Left ventricle myocardium superior (tissue), 1 donor: Measurements from ENCODE around the gene SCG2. TPM values are rescaled to one million over a fixed set of nuclear protein-coding genes. Genes with fewer than 3 reads are reported as not detected.
"Not testable (repeated sequence)": the region's sequence is repeated elsewhere in the genome, so short reads cannot be mapped to it uniquely, and the experiment has no call there.

Source experiments
- ATAC-seq: fragments of 200-7000 bp; cut with Tn5 transposase; one replicate; pipeline ENCODE4 v1.9.1; 2020; ENCODE audit warnings: mild to moderate bottlenecking, moderate library complexity
- DNase-seq: peaks from one replicate; pipeline ENCODE4 v3.0.0-alpha.2; 2020
- intact Hi-C: fragments of 100-400 bp; cut with micrococcal nuclease; formaldehyde crosslinking; loops from one replicate; pipeline ENCODE4 v1.11.0; 2022
- total RNA-seq: library from RNA; stranded (reverse); fragmentation: NEBNext Ultra II Directional; extraction: Animal tissue kit (Norgen Biotek cat#: 25700); gene quantifications from one replicate; pipeline ENCODE4 v1.2.1, GENCODE V29; 2021
- donor health status: DM: no; HTN: yes; CAD: no; lungs with severe emphysema.

Gene SCG2
- total RNA-seq, 1 donor from 2014 or later: not detected

- DNase-seq (no peak), ATAC-seq (no peak)
- intact Hi-C loops: no loop called here
These were observed 12.4 kb upstream of the SCG2 start for GRCh38 chr2:223614534-223614933.

GRCh38 chr2:223613017-223613950 is 11.1 kb upstream of the SCG2 start:
- peak; percentile 77 for DNase-seq
- ATAC-seq: peak; percentile 98
- intact Hi-C loops: no loop called here

DNA sequence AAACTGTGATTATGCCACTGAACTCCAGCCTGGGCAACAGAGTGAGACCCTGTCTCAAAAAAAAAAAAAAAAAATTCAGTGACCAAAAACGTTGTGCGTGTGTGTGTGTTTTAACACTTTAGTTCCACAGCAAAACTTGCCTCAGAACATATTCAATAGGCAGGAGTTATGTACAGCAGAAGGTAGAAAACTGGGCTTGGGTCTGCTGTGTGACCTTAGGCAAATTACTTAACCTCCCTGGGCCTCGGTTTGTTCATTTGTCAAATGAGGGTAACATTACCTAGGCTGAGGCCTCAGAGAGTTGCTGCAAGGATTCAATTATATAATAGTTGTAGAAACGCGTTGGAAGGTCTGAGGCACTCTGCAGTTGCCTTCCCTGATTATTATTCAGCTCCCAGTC is 10.3 kb upstream of the SCG2 start:
- intact Hi-C loops: no loop called here
- DNase-seq: no peak
- peak; percentile 31 for ATAC-seq

DNA sequence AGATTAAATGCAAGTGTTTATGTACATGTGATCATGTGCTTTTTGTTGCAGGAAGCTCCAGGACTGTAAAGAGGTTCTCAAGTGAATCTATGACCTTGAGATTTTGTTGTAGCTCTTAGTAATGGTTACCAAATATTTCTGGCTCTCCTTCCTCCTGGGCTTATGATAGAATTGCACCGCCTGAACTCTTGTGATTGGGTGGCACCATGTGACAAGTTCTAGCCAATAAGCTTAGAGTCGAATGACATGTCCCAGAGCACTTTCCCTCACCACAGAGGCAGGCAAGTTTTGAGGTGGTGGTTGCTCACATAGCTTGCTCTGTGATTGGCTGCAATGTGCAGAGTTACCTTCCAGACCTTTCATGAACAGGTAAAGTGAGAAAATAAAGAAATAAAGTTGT is 8.9 kb upstream of the SCG2 start:
- intact Hi-C loops: no loop called here
- ATAC-seq (no peak), DNase-seq (no peak)

DNA sequence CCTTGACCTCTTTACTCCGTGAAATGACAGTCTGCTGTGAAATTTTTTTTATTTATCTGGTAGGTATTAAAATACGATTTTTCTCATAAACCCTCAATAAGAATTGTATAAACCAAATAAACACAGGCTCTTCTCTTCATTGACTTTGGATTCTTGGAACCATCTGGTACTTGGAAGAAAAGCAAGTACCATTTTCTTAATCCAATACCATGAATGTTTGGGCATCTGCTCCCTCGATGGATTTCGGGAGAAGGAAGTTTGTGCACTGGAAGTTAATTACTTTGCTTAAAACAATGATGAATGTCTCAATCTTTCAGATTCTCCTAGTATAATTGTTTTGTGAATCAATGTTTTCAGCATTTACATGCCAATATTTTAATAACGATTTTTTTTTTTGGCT is 5.3 kb upstream of the SCG2 start:
- intact Hi-C loops: loop anchor here (10.0 kb wide), 1 partner anchor 153 kb away; no protein-coding TSS in a partner anchor
- DNase-seq (no peak), ATAC-seq (no peak)

GRCh38 chr2:223606946-223607345 is 4.8 kb upstream of the SCG2 start:
- ATAC-seq: no peak
- intact Hi-C loops: loop anchor here (10.0 kb wide), 1 partner anchor 152 kb away; no protein-coding TSS in a partner anchor
- DNase-seq: no peak

DNA sequence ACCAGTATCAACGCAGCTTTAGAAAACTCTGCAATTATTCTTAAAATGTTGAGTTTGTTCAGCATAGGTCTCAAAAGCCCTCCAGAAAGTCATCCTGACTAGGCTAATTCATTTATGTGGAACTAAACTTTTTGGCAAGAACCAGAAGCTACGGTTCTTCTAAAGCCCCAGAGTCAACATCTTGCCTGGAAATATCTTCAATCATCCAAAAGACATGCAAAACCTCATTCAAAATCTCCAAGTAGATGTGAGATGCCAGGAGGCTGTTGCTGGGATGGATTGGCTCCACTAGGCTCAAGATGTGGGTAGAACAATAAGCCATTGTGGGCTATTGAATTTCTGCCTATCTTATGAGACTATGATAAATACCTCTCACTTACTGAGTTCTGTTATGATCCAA is 2.1 kb upstream of the SCG2 start:
- DNase-seq (no peak), ATAC-seq (no peak)
- intact Hi-C loops: loop anchor here (10.0 kb wide), 1 partner anchor 149 kb away; no protein-coding TSS in a partner anchor

DNA sequence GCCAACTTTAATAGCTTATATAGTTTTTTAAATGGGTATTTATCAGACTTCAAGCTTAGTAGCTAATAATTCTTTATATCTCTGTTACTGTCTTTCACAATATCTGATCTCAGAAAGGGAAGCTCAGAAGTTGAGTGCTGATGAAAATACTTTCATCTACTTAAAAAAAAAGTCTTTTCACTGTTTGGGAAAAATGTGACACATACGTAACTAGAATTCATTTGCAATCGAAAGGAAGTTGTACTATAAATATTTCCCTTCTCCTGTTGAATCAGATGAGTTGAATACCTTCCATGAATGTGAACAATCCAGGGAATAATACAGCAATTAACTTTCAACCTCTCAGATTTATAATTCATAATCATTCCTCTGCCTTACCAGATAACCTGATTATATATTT is 811 bp upstream of the SCG2 start:
- DNase-seq: no peak
- no peak for ATAC-seq
- intact Hi-C loops: loop anchor here (10.0 kb wide), 1 partner anchor 148 kb away; no protein-coding TSS in a partner anchor

DNA sequence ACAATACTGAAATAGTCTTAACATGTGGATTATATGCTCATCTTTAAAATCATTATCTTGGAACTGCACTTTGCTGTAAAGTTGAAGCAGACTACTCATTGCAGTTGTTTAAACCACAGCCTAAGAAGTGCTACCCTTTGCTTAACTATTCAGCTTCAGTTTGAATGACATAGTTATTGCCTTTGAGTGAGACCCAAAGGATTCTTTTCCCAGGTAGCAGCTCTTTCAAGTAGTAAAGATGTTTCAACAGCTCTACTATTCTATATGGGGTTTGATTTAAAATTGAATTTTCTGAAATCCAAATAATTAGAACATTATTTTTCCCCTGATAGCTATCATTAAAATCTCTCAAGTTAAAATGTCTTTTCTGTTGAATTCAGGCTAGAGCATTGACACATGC is 1.1 kb downstream of the SCG2 start:
- intact Hi-C loops: loop anchor here (10.0 kb wide), 1 partner anchor 146 kb away; no protein-coding TSS in a partner anchor

DNA sequence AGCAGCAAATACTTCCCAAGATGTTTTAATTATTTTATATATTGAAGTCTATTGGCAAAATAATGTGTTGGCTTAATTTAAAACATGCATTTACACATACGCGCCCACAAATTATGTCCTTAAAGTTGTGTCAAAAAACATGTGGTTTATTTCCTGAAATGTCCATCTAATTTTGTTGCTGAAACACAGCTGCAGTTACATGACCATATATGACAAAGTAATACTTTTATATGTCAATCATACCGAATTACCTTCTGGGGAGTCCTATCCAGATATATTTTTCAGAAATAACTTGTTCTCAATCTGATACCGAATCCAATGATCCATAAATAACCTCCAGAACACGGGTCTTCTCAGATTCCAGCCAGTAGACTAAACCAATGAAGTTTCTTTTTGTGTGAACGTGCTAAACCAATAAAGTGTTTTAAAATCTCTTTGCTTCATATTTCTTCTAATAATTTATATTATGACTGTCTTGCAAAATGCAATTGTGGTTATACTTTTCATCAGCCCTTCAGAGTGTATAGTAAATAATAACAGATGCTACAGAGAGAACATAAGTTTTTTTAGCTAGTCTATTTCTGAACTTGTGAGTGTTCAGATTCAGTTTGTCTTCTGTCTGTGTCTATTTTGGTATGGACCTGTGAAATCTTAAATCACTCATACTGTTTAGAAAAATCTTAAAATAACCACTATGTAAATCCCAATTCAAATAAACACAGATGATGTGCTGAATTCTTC is 2.4 kb downstream of the SCG2 start:
- intact Hi-C loops: loop anchor here (10.0 kb wide), 1 partner anchor 145 kb away; no protein-coding TSS in a partner anchor
- no peak for ATAC-seq
- no peak for DNase-seq

More for the DNA sequence above, 1.1 kb downstream of the SCG2 start:
- DNase-seq (no peak), ATAC-seq (no peak)

GRCh38 chr2:223598994-223599639 is 3.0 kb downstream of the SCG2 start:
- intact Hi-C loops: no loop called here
- ATAC-seq: no peak
- DNase-seq: no peak

DNA sequence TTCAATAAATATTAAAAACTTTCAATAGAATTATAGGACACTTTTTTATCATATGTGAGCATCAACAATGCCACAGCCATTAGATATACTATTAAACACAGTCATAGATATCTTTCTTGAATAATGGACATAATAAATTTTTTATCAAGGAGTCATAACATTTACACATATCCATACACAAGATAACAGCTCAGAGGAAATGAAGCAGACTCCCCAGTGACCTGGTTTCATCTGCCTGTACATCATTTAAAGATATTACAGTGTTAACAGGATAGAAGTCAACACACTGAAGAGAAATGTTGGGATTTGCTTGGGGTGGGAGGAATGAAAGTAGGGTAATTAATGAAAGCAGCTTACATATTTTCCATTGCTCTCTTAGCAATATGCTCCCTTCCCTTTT is 5.1 kb downstream of the SCG2 start:
- ATAC-seq: no peak
- intact Hi-C loops: no loop called here
- no peak for DNase-seq

DNA sequence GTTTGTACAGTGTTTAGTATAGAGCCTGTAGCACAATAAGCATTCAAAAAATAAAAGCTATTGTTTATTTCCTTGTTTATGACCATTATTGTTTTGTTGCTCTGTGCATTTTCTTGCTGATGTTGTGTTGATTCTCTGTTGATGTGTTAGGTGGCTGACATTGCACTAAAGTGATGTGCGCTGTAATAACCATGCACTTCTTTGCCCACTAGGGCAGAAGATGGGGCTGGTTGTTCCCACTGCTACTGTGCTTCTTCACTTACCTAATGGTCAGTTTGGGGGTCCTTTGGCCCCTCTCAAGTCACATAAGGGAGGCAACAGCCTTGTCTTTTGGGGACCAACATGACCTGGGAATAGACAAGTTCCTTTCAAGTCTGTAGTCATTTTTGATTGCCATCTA is 6.0 kb downstream of the SCG2 start:
- ATAC-seq (no peak), DNase-seq (no peak)
- intact Hi-C loops: no loop called here

- DNase-seq (no peak), ATAC-seq (no peak)
- intact Hi-C loops: no loop called here
These were observed 7.3 kb downstream of the SCG2 start for GRCh38 chr2:223594831-223595230.

DNA sequence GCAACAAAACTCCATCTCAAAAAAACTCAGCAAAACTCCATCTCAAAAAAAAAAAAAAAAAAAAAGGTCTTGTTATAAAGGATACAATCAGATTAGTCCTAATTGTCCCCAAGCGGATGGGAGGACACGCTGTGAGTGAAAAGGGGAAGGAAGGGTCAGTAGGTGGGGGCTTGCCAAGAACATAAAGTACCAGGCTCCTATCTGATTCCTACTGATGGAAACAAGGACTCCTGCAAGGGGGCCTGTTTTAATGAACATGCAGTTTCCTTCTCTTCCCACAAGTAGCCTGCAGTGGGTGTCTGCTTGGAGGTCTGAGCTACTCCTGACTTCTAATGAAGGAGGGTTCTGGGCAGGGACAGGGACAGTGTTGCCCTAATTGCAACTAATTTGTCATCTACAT is 7.9 kb downstream of the SCG2 start:
- no peak for ATAC-seq
- no peak for DNase-seq
- intact Hi-C loops: no loop called here

DNA sequence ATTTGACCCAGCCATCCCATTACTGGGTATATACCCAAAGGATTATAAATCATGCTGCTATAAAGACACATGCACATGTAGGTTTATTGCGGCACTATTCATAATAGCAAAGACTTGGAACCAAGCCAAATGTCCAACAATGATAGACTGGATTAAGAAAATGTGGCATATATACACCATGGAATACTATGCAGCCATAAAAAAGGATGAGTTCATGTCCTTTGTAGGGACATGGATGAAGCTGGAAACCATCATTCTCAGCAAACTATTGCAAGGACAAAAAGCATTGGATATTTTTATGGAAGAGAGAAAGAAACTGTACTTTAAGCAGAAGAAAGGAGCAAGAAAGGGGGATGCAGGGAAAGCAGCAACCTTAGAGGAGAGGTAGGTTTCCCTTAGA is 9.5 kb downstream of the SCG2 start:
- ATAC-seq, DNase-seq, intact Hi-C loops: not testable (repeated sequence)

DNA sequence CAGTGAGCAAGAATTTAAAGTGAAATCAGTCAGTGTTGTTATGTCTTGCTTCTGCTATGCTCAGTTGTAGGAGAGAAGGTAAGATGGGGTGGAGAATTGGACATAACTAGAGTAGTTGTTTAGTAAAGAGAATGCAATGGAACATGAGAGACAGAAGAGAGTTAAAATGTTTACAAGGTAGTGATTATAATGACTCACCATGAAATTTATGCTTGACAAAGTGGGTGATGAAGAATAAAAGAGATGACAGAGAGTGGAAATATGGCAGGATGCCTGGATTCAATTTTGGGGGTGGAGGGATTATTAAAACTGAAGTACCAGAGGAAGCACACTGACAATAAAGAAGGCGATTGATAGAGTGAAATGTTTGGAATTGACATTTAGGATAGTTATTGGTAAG is 10.6 kb downstream of the SCG2 start:
- no peak for DNase-seq
- no peak for ATAC-seq
- intact Hi-C loops: no loop called here

GRCh38 chr2:223590964-223591363 is 11.2 kb downstream of the SCG2 start:
- DNase-seq: no peak
- ATAC-seq: no peak
- intact Hi-C loops: no loop called here

GRCh38 chr2:223589901-223590300 is 12.3 kb downstream of the SCG2 start:
- no peak for ATAC-seq
- intact Hi-C loops: no loop called here

DNA sequence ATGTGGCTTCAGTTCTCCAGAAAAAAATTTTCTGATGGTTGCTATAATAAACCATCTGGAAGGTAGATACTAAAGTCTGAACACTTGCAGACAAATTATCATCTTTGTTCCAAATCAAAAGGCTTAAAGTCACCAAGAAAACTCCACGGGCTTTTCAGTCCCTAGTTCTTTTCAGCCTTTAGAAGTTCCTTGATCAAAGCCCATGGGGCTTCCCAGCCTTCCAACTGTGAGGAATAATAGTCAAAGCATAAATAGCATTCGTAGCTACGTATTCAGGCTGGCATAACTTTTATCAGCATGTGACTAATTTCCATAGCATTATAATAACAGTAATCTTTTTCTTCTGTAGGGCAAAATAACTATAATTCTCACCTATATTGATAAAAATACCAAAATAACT is 13.9 kb downstream of the SCG2 start:
- intact Hi-C loops: no loop called here

More at GRCh38 chr2:223589901-223590300, 12.3 kb downstream of the SCG2 start:
- DNase-seq: no peak

More for the DNA sequence above, 13.9 kb downstream of the SCG2 start:
- ATAC-seq (no peak), DNase-seq (no peak)
